Heart left ventricle (tissue), 16 donors: ENCODE measurements around the gene FBXO3. TPM values are rescaled to one million over a fixed set of nuclear protein-coding genes. Genes with fewer than 3 reads are reported as not detected.

ENCODE experiments used
- ATAC-seq, 4 donors: fragments of 200-7000 bp; cut with Tn5 transposase; one replicate each; pipeline ENCODE4 v1.9.1; 2020 to 2022; ENCODE audit warnings: moderate library complexity in 4 of 4, mild to moderate bottlenecking in 3 of 4, moderate number of reproducible peaks in 1 of 4
- DNase-seq, 5 donors: peaks; one replicate each; pipeline ENCODE4 v3.0.0-alpha.2; 2020
- H3K27ac ChIP-seq, 12 donors: fragments of 200-600 bp; sonication (generic) in 4 of 12; one replicate each; pipeline versions ENCODE4 v1.5.0 to v1.8.0; 2016 to 2022; ENCODE audit warnings: mild to moderate bottlenecking in 2 of 12
- H3K27me3 ChIP-seq, 9 donors: fragments of 200-600 bp; sonication (generic) in 2 of 9; one replicate each; pipeline versions ENCODE4 v1.5.1 to v1.8.0; 2016 to 2022; ENCODE audit warnings: mild to moderate bottlenecking in 3 of 9
- H3K36me3 ChIP-seq, 9 donors: fragments of 200-600 bp; sonication (generic) in 2 of 9; one replicate each; pipeline versions ENCODE4 v1.5.0 to v1.8.0; 2018 to 2022; ENCODE audit warnings: mild to moderate bottlenecking in 2 of 9
- H3K4me1 ChIP-seq, 12 donors: fragments of 200-600 bp; sonication (generic) in 4 of 12; one replicate each; pipeline versions ENCODE4 v1.5.0 to v1.8.0; 2016 to 2022; ENCODE audit warnings: mild to moderate bottlenecking in 3 of 12
- H3K4me3 ChIP-seq, 12 donors: fragments of 200-600 bp; sonication (generic) in 4 of 12; one replicate each; pipeline versions ENCODE4 v1.5.0 to v1.8.0; 2017 to 2022; ENCODE audit warnings: mild to moderate bottlenecking in 9 of 12, moderate library complexity in 4 of 12
- H3K9me3 ChIP-seq, 12 donors: fragments of 200-600 bp; sonication (generic) in 4 of 12; one replicate each; pipeline versions ENCODE4 v1.5.0 to v1.8.0; 2016 to 2022; ENCODE audit warnings: mild to moderate bottlenecking in 1 of 12
- CTCF ChIP-seq, 12 donors: fragments of 200-600 bp; sonication (generic) in 4 of 12; IDR thresholded peaks; one replicate each; pipeline versions ENCODE4 v1.5.0 to v1.8.0; 2018 to 2022; ENCODE audit warnings: antibody characterized with exemption in 12 of 12, mild to moderate bottlenecking in 5 of 12
- POLR2A ChIP-seq, 2 donors: fragments of 450-650 bp; IDR thresholded peaks; one replicate each; pipeline ENCODE4 v1.6.1; 2017; ENCODE audit warnings: antibody characterized with exemption in 2 of 2, mild to moderate bottlenecking in 2 of 2, moderate library complexity in 2 of 2
- WGBS, 4 donors: extraction: QIAGEN DNeasy Blood & Tissue Kit in 2 of 4; methylation state at CpG; one replicate each; pipeline versions ENCODE4 v1.1.5 to v1.1.7; 2013 to 2018; 5-methylcytosine and 5-hydroxymethylcytosine counted together
- intact Hi-C, 10 donors: fragments of 100-400 bp; cut with DNase I; formaldehyde crosslinking; loops; one replicate each; pipeline versions ENCODE4 v1.11.1 to v1.14.2; 2022
- polyA plus RNA-seq, 2 donors: library from polyadenylated mRNA; stranded (reverse); fragments of 200-250 nt; gene quantifications; one replicate each; pipeline ENCODE4 v1.2.3, GENCODE V29; 2013
- total RNA-seq, 9 donors: library from RNA; depleted of rRNA in 2 of 9; stranded (reverse); fragments of >200 nt in 2 of 9; fragmentation: NEBNext Ultra II Directional in 3 of 9; extraction: Animal tissue kit (Norgen Biotek cat#: 25700) in 3 of 9; gene quantifications; one replicate each; pipeline versions ENCODE4 v1.1.0 to v1.2.4, GENCODE V29; 2016 to 2023
- donor health status: ischemic (EF 13 %, LVEDD 7.1; RV severe dilation, severe dysfunction).
- donor health status: healthy with polysubstance abuse.
- donor health status: DM: no; HTN: yes; CAD: no.
- donor health status: DM: no; HTN: no; CAD: no.
- donor health status: ischemic (EF 25% LVEDD 6.9; RV normal size, moderate dysfunction).
- donor health status: ischemic (EF 25% LVEDD 5.7; RV mildly dilated, moderate dysfunction).
- donor health status: healthy.
- donor health status: DM: yes; HTN: yes; CAD: no.
- donor health status: ischemic (EF 35%, LVEDD 5.7; RV mildly dilated, moderate dysfunction).
- donor health status: nonischemic (EF 11% LVEDD 7.7; RV severe dilation, severe dysfunction).
- donor health status: DM: yes; HTN: yes; CAD: no.
- donor health status: PGD.
- donor health status: ischemic (EF 29% LVEDD 5.4; RV normal size, mild dysfunction).
- donor health status: nonischemic (EF 23%, LVEDD 6.1; RV moderate dilation, normal function).

The FBXO3 gene
- total and polyA plus RNA-seq, 11 donors: 25.7 to 72.8 (median 49.8) TPM

GRCh38 chr11:33779849-33780528 is 5.7 kb upstream of the FBXO3 start:
- no peak for DNase-seq
- Histone ChIP-seq H3K4me1 (peaks cover 0 to 50% (median 15%) of the 10 kb centered on the region in 12 donors), H3K27ac (peak overlapping the region in 6 of 12 donors; percentile 14 to 73 (median 33))

DNA sequence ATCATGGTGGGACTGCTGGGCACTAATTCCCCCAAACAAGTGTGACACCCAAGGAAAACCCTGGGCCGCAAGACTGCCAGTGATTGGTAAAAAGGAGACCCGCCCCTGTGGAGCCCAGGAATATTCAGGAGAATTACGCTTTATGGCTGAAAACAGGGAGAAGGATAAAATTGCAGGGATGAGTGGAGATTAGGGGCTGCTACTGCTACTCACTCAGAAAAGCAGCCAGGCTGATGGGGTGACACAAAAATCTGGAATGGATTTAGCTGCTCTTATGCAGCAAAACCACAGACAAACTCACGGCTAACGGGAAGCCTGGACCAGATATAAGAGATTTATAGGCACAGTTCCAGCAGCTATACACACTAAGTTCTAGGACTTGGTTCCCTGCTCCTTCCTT is 4.4 kb upstream of the FBXO3 start:
- H3K36me3 ChIP-seq: no peaks in the 10 kb centered on the region
- intact Hi-C loops: no loop called here
- no peak overlapping the region for H3K27ac ChIP-seq
- no peak overlapping the region for H3K4me3 ChIP-seq
- H3K9me3 ChIP-seq: no peaks in the 10 kb centered on the region
- no peak for DNase-seq
- TF ChIP-seq POLR2A (IDR thresholded peaks at IDR 0.05) (no peak), CTCF (IDR thresholded peaks at IDR 0.05) (no peak)
- 42 to 56% (median 49%) methylated on average over 5 of the region's 5 CpGs for WGBS, 4 donors
- H3K4me1 ChIP-seq: peaks cover 0 to 54% (median 16%) of the 10 kb centered on the region in 12 donors
- peaks cover 0 to 6% (median 0%) of the 10 kb centered on the region in 9 donors for H3K27me3 ChIP-seq
- ATAC-seq: no peak

More at GRCh38 chr11:33779849-33780528, 5.7 kb upstream of the FBXO3 start:
- Histone ChIP-seq H3K27me3 (peaks cover 0 to 7% (median 0%) of the 10 kb centered on the region in 9 donors), H3K4me3 (no peak overlapping the region), H3K9me3 (no peaks in the 10 kb centered on the region), H3K36me3 (no peaks in the 10 kb centered on the region)
- 35 to 51% (median 43%) methylated on average over 7 of the region's 7 CpGs for WGBS, 4 donors
- ATAC-seq: peak; percentile 60 to 81 (median 72)
- intact Hi-C loops: no loop called here
- TF ChIP-seq POLR2A (IDR thresholded peaks at IDR 0.05): no peak

DNA sequence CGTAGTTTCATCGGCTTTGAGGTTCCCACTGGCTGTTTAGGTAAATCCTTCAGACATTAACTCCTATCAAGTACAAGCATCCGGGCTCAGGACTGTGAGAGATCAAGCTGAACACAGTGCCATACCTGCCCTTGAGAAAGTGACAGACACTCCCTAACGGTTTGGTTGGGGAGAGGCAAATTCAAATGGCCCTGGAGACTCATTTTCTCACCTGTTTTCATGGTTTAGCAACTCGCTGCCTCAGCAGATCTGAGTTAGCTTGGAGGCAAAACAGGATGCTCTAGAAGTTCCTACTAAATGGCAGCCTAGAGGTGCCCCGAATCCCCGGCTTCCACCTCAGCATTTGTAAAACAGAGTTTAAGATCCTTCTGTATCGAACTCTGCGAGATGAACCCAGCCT is 3.6 kb upstream of the FBXO3 start:
- H3K9me3 ChIP-seq: no peaks in the 10 kb centered on the region
- WGBS, 4 donors: 83 to 90% (median 86%) methylated on average over 9 of the region's 9 CpGs
- DNase-seq: no peak
- no peak overlapping the region for H3K4me3 ChIP-seq
- no peaks in the 10 kb centered on the region for H3K36me3 ChIP-seq
- no peak for TF ChIP-seq CTCF (IDR thresholded peaks at IDR 0.05)
- TF ChIP-seq POLR2A (IDR thresholded peaks at IDR 0.05): no peak
- ATAC-seq: no peak
- intact Hi-C loops: no loop called here
- H3K27ac ChIP-seq: no peak overlapping the region
- peaks cover 0 to 6% (median 0%) of the 10 kb centered on the region in 9 donors for H3K27me3 ChIP-seq
- H3K4me1 ChIP-seq: peaks cover 0 to 61% (median 20%) of the 10 kb centered on the region in 12 donors

- no peak overlapping the region for H3K4me3 ChIP-seq
- peaks cover 5 to 75% (median 31%) of the 10 kb centered on the region in 12 donors for H3K4me1 ChIP-seq
- DNase-seq: no peak
- 27 to 61% (median 39%) methylated on average over 1 of the region's 1 CpG for WGBS, 4 donors
- H3K9me3 ChIP-seq: no peaks in the 10 kb centered on the region
- no peak overlapping the region for H3K27ac ChIP-seq
- no peaks in the 10 kb centered on the region for H3K36me3 ChIP-seq
- ATAC-seq: no peak
- peaks cover 0 to 6% (median 0%) of the 10 kb centered on the region in 9 donors for H3K27me3 ChIP-seq
- intact Hi-C loops: no loop called here
- TF ChIP-seq CTCF (IDR thresholded peaks at IDR 0.05) (no peak), POLR2A (IDR thresholded peaks at IDR 0.05) (no peak)
Measured at GRCh38 chr11:33775832-33776470, 1.6 kb upstream of the FBXO3 start.
